Chondrocyte (in vitro differentiated cells): ENCODE data around the gene DNAJA1. TPM values are rescaled to one million over a fixed set of nuclear protein-coding genes. Genes with fewer than 3 reads are reported as not detected.

ENCODE experiments used
- DNase-seq: peaks from one replicate; pipeline ENCODE4 v3.0.0; 2021; ENCODE audit warnings: mixed read lengths, low spot score
- H3K27ac Mint-ChIP-seq: one replicate; pipeline ENCODE4 v1.8.0; 2021; ENCODE audit warnings: mild to moderate bottlenecking, moderate library complexity, mixed read lengths; ENCODE audit not compliant: unreplicated experiment
- H3K27me3 Mint-ChIP-seq: 2 replicates; pipeline ENCODE4 v1.8.0; 2021; ENCODE audit warnings: low read depth, mixed read lengths
- H3K36me3 Mint-ChIP-seq: 2 replicates; pipeline ENCODE4 v1.8.0; 2021; ENCODE audit warnings: low read depth, mixed read lengths
- H3K4me1 Mint-ChIP-seq: 2 replicates; pipeline ENCODE4 v1.8.0; 2021; ENCODE audit warnings: low read depth, mild to moderate bottlenecking, mixed read lengths
- H3K4me3 Mint-ChIP-seq: one replicate; pipeline ENCODE4 v1.8.0; 2021; ENCODE audit warnings: mild to moderate bottlenecking, moderate library complexity, mixed read lengths; ENCODE audit not compliant: unreplicated experiment
- H3K9me3 Mint-ChIP-seq: 2 replicates; pipeline ENCODE4 v1.8.0; 2021; ENCODE audit warnings: low read depth, mixed read lengths
- total RNA-seq: library from RNA; stranded (reverse); gene quantifications from 3 replicates; pipeline ENCODE4 v1.2.1, GENCODE V29; 2021
- TF ChIP-seq, protein P1 (sequence below): fragments of 200-600 bp; sonication (generic); IDR thresholded peaks from 2 replicates; pipeline ENCODE4 v1.5.0; 2021; ENCODE audit warnings: antibody characterized with exemption, mild to moderate bottlenecking, moderate library complexity

Gene DNAJA1
- total RNA-seq, 1 donor from 2014 or later, result 81.9 TPM

- Mint-ChIP-seq H3K4me3 (no peak overlapping the region), H3K4me1 (peaks cover 17% of the 10 kb centered on the region), H3K36me3 (peaks cover 16% of the 10 kb centered on the region), H3K27me3 (no peaks in the 10 kb centered on the region), H3K9me3 (no peaks in the 10 kb centered on the region), H3K27ac (no peak overlapping the region)
- DNase-seq, result no peak
- TF ChIP-seq, protein P1, sequence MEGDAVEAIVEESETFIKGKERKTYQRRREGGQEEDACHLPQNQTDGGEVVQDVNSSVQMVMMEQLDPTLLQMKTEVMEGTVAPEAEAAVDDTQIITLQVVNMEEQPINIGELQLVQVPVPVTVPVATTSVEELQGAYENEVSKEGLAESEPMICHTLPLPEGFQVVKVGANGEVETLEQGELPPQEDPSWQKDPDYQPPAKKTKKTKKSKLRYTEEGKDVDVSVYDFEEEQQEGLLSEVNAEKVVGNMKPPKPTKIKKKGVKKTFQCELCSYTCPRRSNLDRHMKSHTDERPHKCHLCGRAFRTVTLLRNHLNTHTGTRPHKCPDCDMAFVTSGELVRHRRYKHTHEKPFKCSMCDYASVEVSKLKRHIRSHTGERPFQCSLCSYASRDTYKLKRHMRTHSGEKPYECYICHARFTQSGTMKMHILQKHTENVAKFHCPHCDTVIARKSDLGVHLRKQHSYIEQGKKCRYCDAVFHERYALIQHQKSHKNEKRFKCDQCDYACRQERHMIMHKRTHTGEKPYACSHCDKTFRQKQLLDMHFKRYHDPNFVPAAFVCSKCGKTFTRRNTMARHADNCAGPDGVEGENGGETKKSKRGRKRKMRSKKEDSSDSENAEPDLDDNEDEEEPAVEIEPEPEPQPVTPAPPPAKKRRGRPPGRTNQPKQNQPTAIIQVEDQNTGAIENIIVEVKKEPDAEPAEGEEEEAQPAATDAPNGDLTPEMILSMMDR, result no peak
Observed at GRCh38 chr9:33048054-33048465, 23.0 kb downstream of the DNAJA1 start.

- DNase-seq, result no peak
- TF ChIP-seq, protein P1, result no peak
- H3K36me3 Mint-ChIP-seq, result peaks cover 18% of the 10 kb centered on the region
- no peaks in the 10 kb centered on the region for H3K27me3 Mint-ChIP-seq
- no peaks in the 10 kb centered on the region for H3K9me3 Mint-ChIP-seq
- H3K4me3 Mint-ChIP-seq, result no peak overlapping the region
- no peak overlapping the region for H3K27ac Mint-ChIP-seq
- H3K4me1 Mint-ChIP-seq, result peaks cover 4% of the 10 kb centered on the region
Observed at GRCh38 chr9:33049680-33050361, 24.7 kb downstream of the DNAJA1 start.

- no peaks in the 10 kb centered on the region for H3K27me3 Mint-ChIP-seq
- no peak overlapping the region for H3K4me3 Mint-ChIP-seq
- H3K36me3 Mint-ChIP-seq, result peaks cover 17% of the 10 kb centered on the region
- no peak for DNase-seq
- no peaks in the 10 kb centered on the region for H3K9me3 Mint-ChIP-seq
- no peak overlapping the region for H3K27ac Mint-ChIP-seq
- H3K4me1 Mint-ChIP-seq, result no peaks in the 10 kb centered on the region
- TF ChIP-seq, protein P1, result no peak
Observed at GRCh38 chr9:33051144-33051543, 26.1 kb downstream of the DNAJA1 start.

DNA sequence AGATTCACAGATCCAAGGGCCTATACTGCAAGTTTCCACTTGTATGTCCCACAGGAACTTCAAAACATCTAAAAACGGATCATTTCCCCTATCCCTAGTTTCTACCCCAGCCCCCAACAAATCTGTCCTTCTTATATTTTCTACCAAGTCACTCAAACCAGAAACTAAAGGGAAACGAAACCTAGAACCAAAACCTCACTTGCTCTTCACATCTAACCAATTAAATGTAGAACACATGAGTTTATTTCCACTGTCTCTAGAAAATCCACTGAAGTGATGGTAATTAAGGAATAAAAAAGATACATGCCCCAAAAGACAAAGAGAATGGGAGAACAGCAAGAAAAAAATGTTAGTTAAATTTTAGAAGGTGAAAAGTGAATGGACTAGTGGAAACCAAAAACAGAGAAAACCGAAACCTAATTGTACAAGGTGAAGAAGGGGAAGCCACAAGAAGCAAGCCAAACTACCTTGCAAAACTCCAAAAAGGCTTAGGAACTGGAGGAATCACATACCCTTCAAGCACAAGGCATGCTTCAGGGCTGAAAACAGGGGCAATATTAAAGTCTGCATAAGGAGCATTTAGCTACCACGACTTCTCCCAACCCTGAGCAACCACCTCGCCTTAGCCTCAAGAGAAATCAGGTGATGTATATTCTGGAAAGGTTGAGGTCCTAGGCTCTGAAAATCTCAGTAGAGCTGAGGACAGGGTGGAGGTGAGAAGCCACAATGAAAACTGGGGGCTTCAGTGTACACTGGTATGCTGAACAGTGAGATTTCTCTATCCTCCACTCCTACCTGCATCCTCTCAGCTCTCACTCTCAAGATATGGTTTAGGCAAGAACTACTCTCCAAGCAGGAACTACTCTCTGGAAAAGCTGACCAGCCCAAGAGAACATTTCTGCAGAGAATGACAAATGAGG is 40.3 kb downstream of the DNAJA1 start:
- Mint-ChIP-seq H3K4me3 (no peak overlapping the region), H3K27me3 (no peaks in the 10 kb centered on the region), H3K27ac (no peak overlapping the region), H3K36me3 (peaks cover 29% of the 10 kb centered on the region), H3K4me1 (peaks cover 16% of the 10 kb centered on the region), H3K9me3 (no peaks in the 10 kb centered on the region)
- TF ChIP-seq, protein P1, result no peak
- no peak for DNase-seq

DNA sequence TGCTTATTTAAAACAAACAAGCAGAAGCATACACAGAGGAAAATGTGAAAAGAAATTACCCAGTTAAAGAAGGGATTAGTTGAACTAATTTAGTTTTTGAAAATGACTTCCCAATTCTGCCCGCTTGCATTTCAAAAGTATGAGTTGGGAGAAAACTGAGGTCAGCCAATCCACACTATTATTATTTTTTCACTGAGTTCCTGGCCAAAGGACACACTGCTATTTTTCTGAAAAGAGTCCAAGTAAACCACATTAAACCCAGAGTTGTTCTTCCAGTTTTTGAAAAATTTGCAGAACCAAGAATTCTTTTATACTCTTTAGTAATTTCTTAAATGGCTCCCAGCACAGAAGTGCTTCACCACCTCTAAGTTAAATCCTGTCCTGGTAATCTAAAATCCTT is 43.9 kb downstream of the DNAJA1 start:
- H3K36me3 Mint-ChIP-seq, result peaks cover 25% of the 10 kb centered on the region

More for the DNA sequence above, 43.9 kb downstream of the DNAJA1 start:
- Mint-ChIP-seq H3K27me3 (no peaks in the 10 kb centered on the region), H3K4me3 (no peak overlapping the region), H3K9me3 (no peaks in the 10 kb centered on the region), H3K4me1 (peaks cover 22% of the 10 kb centered on the region), H3K27ac (peak overlapping the region; percentile 67)
- TF ChIP-seq, protein P1, result no peak
- no peak for DNase-seq
